HG02642 (cell line): ENCODE results near the gene TMA7B.

ENCODE experiments used
- ATAC-seq: cut with Tn5 transposase; IDR thresholded peaks from one replicate; pipeline ENCODE4 v1.9.1; 2021; ENCODE audit warnings: mild to moderate bottlenecking; ENCODE audit not compliant: unreplicated experiment, poor library complexity

The TMA7B gene

DNA sequence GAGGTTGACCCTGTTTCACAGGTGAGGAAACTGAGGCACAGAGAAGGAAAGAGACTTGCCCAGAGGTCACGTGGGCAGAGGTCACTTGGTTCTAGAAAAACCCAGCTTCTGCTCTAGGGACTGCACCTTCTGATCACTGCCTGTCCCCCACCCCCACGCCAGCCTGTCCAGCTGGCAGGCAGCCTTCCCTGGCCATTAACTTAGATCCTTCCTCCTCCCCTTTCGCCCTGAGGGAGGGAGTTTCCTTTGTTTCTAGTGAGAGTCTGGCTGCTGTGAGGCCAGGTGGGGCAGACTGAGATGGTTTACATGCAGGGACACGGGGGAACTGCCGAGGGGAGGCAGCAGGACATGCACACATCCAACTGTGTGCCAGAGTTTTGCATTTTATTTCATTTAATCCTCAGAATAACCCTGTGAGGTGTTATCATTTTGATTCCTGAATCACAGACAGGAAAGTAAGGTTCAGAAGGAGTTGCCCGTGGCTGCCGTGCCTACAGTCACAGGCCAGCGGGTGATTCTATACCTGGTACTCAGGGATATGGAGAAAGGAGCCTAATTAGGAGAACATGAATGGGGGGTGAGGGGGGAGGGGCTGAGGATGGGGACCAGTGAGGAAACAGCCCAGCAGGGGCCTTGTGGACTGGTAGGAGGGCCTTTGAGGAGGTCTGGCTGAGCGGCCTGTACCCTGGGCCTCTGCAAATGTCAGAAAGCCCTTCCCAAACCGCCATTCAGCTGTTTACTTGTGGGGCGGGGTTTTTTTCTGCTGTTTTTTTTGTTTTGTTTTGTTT is 37.9 kb downstream of the TMA7B start:
- no peak for ATAC-seq

DNA sequence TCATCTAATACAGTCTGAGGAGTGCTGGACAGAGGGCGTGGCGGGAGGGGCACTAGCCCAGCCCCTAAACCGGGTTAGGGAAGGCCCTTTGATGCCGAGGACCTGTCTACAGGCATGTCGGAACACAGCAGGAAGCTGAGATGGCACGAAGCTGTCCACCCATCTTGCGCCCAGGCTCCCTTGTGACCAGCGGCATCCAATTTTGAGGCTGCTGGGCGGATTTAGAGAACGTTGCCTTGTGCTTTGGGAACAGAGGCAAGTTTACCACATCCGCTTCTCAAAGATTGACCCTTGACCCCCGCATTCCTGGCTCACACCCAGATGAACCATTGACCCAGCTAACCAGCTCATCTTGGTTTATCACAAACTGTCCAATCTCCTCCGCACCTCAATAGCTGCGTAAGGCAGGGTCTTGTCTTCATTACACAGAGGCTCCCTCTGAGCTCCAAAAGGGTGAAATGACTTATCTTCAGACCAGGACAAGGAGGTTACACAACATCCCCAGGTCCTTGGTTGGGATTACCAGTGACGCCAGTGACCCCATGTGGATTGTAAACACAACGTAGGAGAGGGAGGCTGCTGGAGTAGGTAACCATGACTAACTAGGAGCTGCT is 39.1 kb downstream of the TMA7B start:
- no peak for ATAC-seq

GRCh38 chr22:40000171-40000570 is 40.0 kb downstream of the TMA7B start:
- no peak for ATAC-seq

DNA sequence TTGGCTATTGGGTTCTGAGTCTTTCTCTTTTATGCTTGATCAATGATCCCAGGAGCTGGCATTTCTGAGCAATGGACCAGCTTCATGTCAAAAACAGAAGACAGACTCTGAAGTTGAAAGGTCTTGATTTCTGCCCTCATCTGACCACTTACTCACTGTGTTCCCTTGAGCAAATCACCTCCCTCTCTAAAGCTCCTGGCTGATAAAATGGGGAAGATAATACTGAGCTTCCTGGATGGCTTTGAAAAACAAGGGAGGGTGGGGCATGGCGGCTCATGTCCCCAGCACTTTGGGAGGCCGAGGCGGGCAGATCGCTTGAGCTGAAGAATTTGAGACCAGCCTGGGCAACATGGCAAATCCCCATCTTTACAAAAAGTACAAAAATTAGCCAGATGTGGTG is 40.9 kb downstream of the TMA7B start:
- no peak for ATAC-seq

GRCh38 chr22:40001800-40002577 is 41.8 kb downstream of the TMA7B start:
- no peak for ATAC-seq

GRCh38 chr22:40002935-40003715 is 42.9 kb downstream of the TMA7B start:
- ATAC-seq, result no peak

DNA sequence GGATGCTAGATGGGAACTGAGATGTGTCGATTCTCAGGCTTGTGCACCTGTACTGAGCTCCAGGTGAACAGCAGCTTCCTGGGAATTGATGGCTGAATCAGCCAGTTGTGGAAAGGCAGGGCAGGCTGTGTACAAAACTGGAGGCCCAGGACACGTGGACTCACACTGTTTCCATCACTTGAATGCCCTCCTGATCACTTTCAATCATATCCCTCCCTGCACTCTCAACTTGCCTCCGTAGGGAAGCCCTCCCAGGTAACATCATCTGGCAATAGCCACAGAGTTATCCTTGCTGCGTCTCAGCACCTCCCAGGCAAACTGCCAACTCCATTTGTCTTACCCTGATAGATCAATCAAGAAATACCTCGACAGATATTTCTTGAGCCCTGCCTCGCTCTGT is 44.6 kb downstream of the TMA7B start:
- ATAC-seq, result no peak

DNA sequence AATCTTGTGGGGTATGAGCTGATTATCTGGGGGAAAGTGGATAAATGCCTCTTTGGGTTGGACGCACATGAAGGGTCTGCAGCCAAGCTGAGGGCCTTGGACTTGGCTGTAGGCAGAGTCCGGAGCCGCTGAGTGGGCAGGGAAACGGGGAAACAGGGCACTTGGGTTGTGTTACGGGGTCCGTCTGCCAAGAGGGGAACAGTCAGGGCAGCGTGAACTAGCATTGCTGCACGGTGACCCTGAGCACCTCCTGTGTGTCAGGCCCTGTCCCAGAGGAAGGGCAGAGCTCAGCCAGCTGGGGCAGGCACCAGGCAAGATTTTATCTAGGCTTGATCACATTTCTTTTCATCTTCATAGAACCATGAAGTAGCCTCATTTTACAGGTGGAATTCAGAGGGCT is 46.4 kb downstream of the TMA7B start:
- ATAC-seq, result no peak

DNA sequence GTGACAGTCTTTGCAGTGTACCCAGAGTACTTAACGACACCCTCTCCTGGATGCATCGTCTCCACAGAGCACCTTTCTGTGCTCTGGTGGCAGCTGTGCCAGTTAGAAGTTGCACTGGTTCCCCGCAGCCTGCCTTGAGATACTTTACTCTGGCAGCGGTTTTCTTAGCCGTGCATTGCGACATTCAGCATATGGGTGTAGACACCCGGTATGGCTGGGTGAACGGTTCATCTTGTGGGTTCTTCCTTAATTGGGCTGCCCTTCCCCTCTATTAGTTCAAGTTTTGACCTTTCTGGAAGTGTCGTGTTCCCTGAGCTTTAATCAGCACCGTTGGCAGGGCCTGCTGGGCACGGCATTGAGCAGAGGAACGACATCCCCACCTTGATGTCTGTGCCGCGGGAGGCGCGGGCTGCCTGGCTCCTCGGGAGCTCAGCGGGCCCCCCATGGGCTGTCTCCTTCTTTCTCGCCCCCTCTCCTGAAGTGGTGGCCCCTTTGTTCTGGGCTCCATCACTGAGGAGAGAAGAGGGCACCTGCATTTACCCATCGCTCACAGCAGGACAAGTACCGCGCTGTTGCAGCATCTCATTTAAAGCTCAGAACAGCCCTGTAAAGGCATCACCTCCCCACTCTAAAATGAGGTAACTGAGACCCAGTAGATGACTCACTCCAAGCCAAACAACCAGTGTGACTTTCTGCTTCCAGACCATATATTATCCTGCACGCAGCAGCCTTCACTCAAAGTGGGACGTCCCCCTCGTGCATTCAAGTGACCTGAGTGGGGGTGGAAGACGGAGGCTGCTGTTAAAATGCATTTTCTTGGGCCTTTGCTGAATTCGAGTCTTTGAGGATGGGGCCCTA is 47.9 kb downstream of the TMA7B start:
- no peak for ATAC-seq

DNA sequence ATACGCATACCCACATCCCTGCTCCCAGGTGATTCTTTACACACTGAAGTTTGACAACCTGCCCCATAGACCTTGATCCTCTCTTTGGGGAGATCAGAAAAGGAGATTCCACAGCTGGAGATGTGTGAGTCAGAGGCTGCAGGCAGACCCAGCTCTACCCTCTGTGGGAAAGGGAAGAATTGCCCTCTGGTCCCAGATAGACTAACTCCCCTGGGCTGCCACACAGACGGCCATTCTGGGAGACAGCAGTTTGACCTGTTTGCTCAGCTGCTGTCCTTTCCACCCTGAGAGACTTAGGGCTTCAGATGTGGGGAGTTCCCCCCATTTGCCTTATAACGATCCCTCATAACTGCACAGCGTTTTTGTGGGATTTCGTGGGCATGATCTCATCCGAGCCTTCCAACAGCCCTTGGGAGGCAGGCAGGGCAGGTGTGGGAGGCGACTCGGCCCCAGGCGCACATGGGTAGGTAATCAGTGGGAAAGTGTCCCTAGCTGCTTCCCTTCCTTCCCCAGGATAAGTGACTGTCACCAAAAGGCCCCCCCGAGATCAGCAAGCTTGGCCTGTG is 48.6 kb downstream of the TMA7B start:
- ATAC-seq, result no peak

GRCh38 chr22:40009292-40009774 is 49.1 kb downstream of the TMA7B start:
- ATAC-seq, result no peak

GRCh38 chr22:40009951-40010671 is 49.9 kb downstream of the TMA7B start:
- no peak for ATAC-seq

- no peak for ATAC-seq
These were observed 50.5 kb downstream of the TMA7B start for GRCh38 chr22:40010746-40011145.
